SJCRH30 (cell line): ENCODE measurements around the gene KCNJ2. TPM values are rescaled to one million over a fixed set of nuclear protein-coding genes. Genes with fewer than 3 reads are reported as not detected.

Experiments
- DNase-seq, 2 experiments: peaks; one replicate each; pipeline ENCODE4 v3.0.0-alpha.2; 2015 to 2020
- H3K27ac ChIP-seq: fragments of 250-450 bp; sonication (Bioruptor Pico); 2 replicates; pipeline ENCODE4 v1.5.1; 2020; ENCODE audit warnings: mild to moderate bottlenecking, moderate library complexity
- H3K27me3 ChIP-seq: fragments of 250-450 bp; sonication (Bioruptor Pico); 2 replicates; pipeline ENCODE4 v1.5.1; 2020; ENCODE audit warnings: mild to moderate bottlenecking, moderate library complexity
- H3K36me3 ChIP-seq: fragments of 250-450 bp; sonication (Bioruptor Pico); 2 replicates; pipeline ENCODE4 v1.5.1; 2020; ENCODE audit warnings: mild to moderate bottlenecking, moderate library complexity
- H3K4me1 ChIP-seq: fragments of 250-450 bp; sonication (Bioruptor Pico); 2 replicates; pipeline ENCODE4 v1.5.1; 2020; ENCODE audit warnings: mild to moderate bottlenecking, moderate library complexity
- H3K4me3 ChIP-seq: fragments of 250-450 bp; sonication (Bioruptor Pico); 2 replicates; pipeline ENCODE4 v1.5.1; 2020; ENCODE audit warnings: mild to moderate bottlenecking, moderate library complexity
- H3K9me3 ChIP-seq: fragments of 250-450 bp; sonication (Bioruptor Pico); replicated peaks from 2 replicates; pipeline ENCODE4 v1.5.1; 2020; ENCODE audit warnings: mild to moderate bottlenecking, moderate library complexity
- total RNA-seq: library from RNA; depleted of rRNA; stranded (reverse); fragments of >200 nt; shearing (Covaris generic); gene quantifications from 2 replicates; pipeline ENCODE4 v1.2.3, GENCODE V29; 2014; rRNA removed

The KCNJ2 gene
- total RNA-seq: 0.13 and 0.16 TPM in 2 replicates

- no peak within 1 kb of the TSS for H3K27ac ChIP-seq
- no peaks in the 10 kb centered on the region for H3K9me3 ChIP-seq
- H3K36me3 ChIP-seq: no peaks in the 10 kb centered on the region
- DNase-seq: peak; percentile 48 to 55
- no peaks in the 10 kb centered on the region for H3K4me1 ChIP-seq
- H3K27me3 ChIP-seq: peaks cover 9% of the 10 kb centered on the region
- peak within 1 kb of the TSS; percentile 25; the same call in 1 of the 2 replicates for H3K4me3 ChIP-seq
These were observed at the start of gene KCNJ2 for GRCh38 chr17:70168977-70169708. Gene KCNJ2 (plus strand): TSS chr17:70169532. CDS start chr17:70175040, 5,508 bp downstream.

GRCh38 chr17:70119545-70119944, 49.8 kb upstream of the KCNJ2 start:
- no peaks in the 10 kb centered on the region for H3K27me3 ChIP-seq
- no peak overlapping the region for H3K27ac ChIP-seq
- DNase-seq: no peak
- no peaks in the 10 kb centered on the region for H3K9me3 ChIP-seq
- no peak overlapping the region for H3K4me3 ChIP-seq
- no peaks in the 10 kb centered on the region for H3K4me1 ChIP-seq
- no peaks in the 10 kb centered on the region for H3K36me3 ChIP-seq

- DNase-seq: no peak
- H3K9me3 ChIP-seq: no peaks in the 10 kb centered on the region
- no peaks in the 10 kb centered on the region for H3K27me3 ChIP-seq
- H3K27ac ChIP-seq: no peak overlapping the region
- no peak overlapping the region for H3K4me3 ChIP-seq
- no peaks in the 10 kb centered on the region for H3K36me3 ChIP-seq
- no peaks in the 10 kb centered on the region for H3K4me1 ChIP-seq
These were observed 49.3 kb upstream of the KCNJ2 start for GRCh38 chr17:70119983-70120382.

GRCh38 chr17:70120425-70120824, 48.9 kb upstream of the KCNJ2 start:
- Histone ChIP-seq H3K36me3 (no peaks in the 10 kb centered on the region), H3K4me3 (no peak overlapping the region), H3K9me3 (no peaks in the 10 kb centered on the region), H3K4me1 (no peaks in the 10 kb centered on the region), H3K27me3 (no peaks in the 10 kb centered on the region), H3K27ac (no peak overlapping the region)
- DNase-seq: no peak

- H3K27me3 ChIP-seq: no peaks in the 10 kb centered on the region
- no peaks in the 10 kb centered on the region for H3K9me3 ChIP-seq
- H3K36me3 ChIP-seq: no peaks in the 10 kb centered on the region
- H3K4me3 ChIP-seq: no peak overlapping the region
- no peak overlapping the region for H3K27ac ChIP-seq
- H3K4me1 ChIP-seq: no peaks in the 10 kb centered on the region
- no peak for DNase-seq
These were observed 48.2 kb upstream of the KCNJ2 start for GRCh38 chr17:70121126-70121525.

- H3K4me3 ChIP-seq: no peak overlapping the region
- H3K36me3 ChIP-seq: no peaks in the 10 kb centered on the region
- no peaks in the 10 kb centered on the region for H3K4me1 ChIP-seq
- no peaks in the 10 kb centered on the region for H3K9me3 ChIP-seq
- no peak for DNase-seq
- H3K27ac ChIP-seq: no peak overlapping the region
- no peaks in the 10 kb centered on the region for H3K27me3 ChIP-seq
These were observed 46.1 kb upstream of the KCNJ2 start for GRCh38 chr17:70123193-70123592.

GRCh38 chr17:70124723-70125122, 44.6 kb upstream of the KCNJ2 start:
- H3K9me3 ChIP-seq: no peaks in the 10 kb centered on the region
- DNase-seq: no peak
- H3K4me1 ChIP-seq: no peaks in the 10 kb centered on the region

GRCh38 chr17:70127221-70127873, 42.0 kb upstream of the KCNJ2 start:
- H3K27me3 ChIP-seq: no peaks in the 10 kb centered on the region

More at GRCh38 chr17:70124723-70125122, 44.6 kb upstream of the KCNJ2 start:
- Histone ChIP-seq H3K27me3 (no peaks in the 10 kb centered on the region), H3K27ac (no peak overlapping the region), H3K36me3 (no peaks in the 10 kb centered on the region), H3K4me3 (no peak overlapping the region)

GRCh38 chr17:70128727-70129238, 40.5 kb upstream of the KCNJ2 start:
- no peak for DNase-seq
- Histone ChIP-seq H3K4me1 (no peaks in the 10 kb centered on the region), H3K4me3 (no peak overlapping the region), H3K27me3 (no peaks in the 10 kb centered on the region), H3K36me3 (no peaks in the 10 kb centered on the region), H3K9me3 (no peaks in the 10 kb centered on the region), H3K27ac (no peak overlapping the region)

More at GRCh38 chr17:70127221-70127873, 42.0 kb upstream of the KCNJ2 start:
- H3K4me3 ChIP-seq: no peak overlapping the region
- no peak overlapping the region for H3K27ac ChIP-seq
- no peaks in the 10 kb centered on the region for H3K9me3 ChIP-seq
- no peaks in the 10 kb centered on the region for H3K4me1 ChIP-seq
- DNase-seq: no peak
- no peaks in the 10 kb centered on the region for H3K36me3 ChIP-seq

GRCh38 chr17:70130289-70130688, 39.0 kb upstream of the KCNJ2 start:
- Histone ChIP-seq H3K27ac (no peak overlapping the region), H3K9me3 (no peaks in the 10 kb centered on the region), H3K27me3 (0 out of 2 replicates have a peak, but pooled peaks cover 6% of the 10 kb centered on the region), H3K36me3 (no peaks in the 10 kb centered on the region), H3K4me1 (no peaks in the 10 kb centered on the region), H3K4me3 (no peak overlapping the region)
- DNase-seq: no peak

GRCh38 chr17:70132505-70132904, 36.8 kb upstream of the KCNJ2 start:
- DNase-seq: no peak
- H3K27me3 ChIP-seq: 0 out of 2 replicates have a peak, but pooled peaks cover 6% of the 10 kb centered on the region
- no peaks in the 10 kb centered on the region for H3K4me1 ChIP-seq

GRCh38 chr17:70134042-70134441, 35.3 kb upstream of the KCNJ2 start:
- Histone ChIP-seq H3K4me3 (no peak overlapping the region), H3K4me1 (no peaks in the 10 kb centered on the region), H3K36me3 (no peaks in the 10 kb centered on the region), H3K9me3 (no peaks in the 10 kb centered on the region), H3K27me3 (0 out of 2 replicates have a peak, but pooled peaks cover 6% of the 10 kb centered on the region), H3K27ac (no peak overlapping the region)
- no peak for DNase-seq

More at GRCh38 chr17:70132505-70132904, 36.8 kb upstream of the KCNJ2 start:
- Histone ChIP-seq H3K9me3 (no peaks in the 10 kb centered on the region), H3K4me3 (no peak overlapping the region), H3K27ac (no peak overlapping the region), H3K36me3 (no peaks in the 10 kb centered on the region)

GRCh38 chr17:70134777-70135176, 34.6 kb upstream of the KCNJ2 start:
- H3K36me3 ChIP-seq: no peaks in the 10 kb centered on the region
- no peak overlapping the region for H3K4me3 ChIP-seq
- no peaks in the 10 kb centered on the region for H3K4me1 ChIP-seq
- H3K27me3 ChIP-seq: 0 out of 2 replicates have a peak, but pooled peaks cover 6% of the 10 kb centered on the region
- no peaks in the 10 kb centered on the region for H3K9me3 ChIP-seq
- no peak overlapping the region for H3K27ac ChIP-seq
- no peak for DNase-seq

GRCh38 chr17:70136131-70136530, 33.2 kb upstream of the KCNJ2 start:
- DNase-seq: no peak
- H3K27ac ChIP-seq: no peak overlapping the region
- H3K9me3 ChIP-seq: no peaks in the 10 kb centered on the region

More at GRCh38 chr17:70136131-70136530, 33.2 kb upstream of the KCNJ2 start:
- Histone ChIP-seq H3K4me1 (no peaks in the 10 kb centered on the region), H3K4me3 (no peak overlapping the region), H3K36me3 (no peaks in the 10 kb centered on the region), H3K27me3 (0 out of 2 replicates have a peak, but pooled peaks cover 6% of the 10 kb centered on the region)
